Measurements from ENCODE around the gene CFHR4.
A peak's percentile ranks its signal among the peaks of the same experiment; 100 is the strongest.
"Not testable (repeated sequence)": the region's sequence is repeated elsewhere in the genome, so short reads cannot be mapped to it uniquely, and the experiment has no call there.

Gene CFHR4

DNA sequence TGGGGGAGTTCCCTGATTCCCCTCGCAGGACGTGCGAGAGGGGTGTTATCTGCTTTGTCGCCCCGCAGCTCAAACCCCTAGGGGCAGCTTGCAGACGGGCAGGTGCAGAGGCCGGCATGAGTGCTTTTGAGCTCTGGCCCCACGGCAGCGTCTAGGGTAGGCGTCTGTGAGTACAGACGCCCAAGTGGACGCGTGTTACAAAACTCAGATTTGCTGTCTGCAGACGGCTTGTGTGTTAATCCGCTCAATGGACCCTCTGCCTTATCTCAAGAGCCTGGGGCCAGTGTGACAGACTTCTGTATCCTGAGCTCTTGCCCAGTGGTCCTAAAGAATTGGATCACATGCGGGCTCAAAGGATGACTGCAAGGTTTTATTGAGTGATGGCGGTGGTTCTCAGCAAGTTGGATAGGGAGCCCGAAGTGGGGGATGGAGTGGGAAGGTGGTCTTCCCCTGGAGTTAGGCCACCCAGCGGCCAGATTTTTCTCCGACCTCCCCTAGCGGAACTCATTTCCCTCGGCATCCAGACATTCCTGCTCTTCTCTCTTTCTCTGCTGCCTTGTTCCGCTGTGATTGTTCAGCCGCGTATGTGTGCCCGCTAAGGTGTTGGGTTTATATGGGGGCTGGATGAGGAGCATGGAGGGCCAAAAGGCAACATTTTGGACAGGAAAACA, 9.4 kb downstream of the CFHR4 start:
- no peak overlapping the region for H3K27ac ChIP-seq
- no peak for TF ChIP-seq ZFX (IDR thresholded peaks at IDR 0.05; ENCODE audit: borderline replicate concordance)
- TF ChIP-seq, protein P1, sequence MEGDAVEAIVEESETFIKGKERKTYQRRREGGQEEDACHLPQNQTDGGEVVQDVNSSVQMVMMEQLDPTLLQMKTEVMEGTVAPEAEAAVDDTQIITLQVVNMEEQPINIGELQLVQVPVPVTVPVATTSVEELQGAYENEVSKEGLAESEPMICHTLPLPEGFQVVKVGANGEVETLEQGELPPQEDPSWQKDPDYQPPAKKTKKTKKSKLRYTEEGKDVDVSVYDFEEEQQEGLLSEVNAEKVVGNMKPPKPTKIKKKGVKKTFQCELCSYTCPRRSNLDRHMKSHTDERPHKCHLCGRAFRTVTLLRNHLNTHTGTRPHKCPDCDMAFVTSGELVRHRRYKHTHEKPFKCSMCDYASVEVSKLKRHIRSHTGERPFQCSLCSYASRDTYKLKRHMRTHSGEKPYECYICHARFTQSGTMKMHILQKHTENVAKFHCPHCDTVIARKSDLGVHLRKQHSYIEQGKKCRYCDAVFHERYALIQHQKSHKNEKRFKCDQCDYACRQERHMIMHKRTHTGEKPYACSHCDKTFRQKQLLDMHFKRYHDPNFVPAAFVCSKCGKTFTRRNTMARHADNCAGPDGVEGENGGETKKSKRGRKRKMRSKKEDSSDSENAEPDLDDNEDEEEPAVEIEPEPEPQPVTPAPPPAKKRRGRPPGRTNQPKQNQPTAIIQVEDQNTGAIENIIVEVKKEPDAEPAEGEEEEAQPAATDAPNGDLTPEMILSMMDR (IDR thresholded peaks at IDR 0.05) = no peak

DNA sequence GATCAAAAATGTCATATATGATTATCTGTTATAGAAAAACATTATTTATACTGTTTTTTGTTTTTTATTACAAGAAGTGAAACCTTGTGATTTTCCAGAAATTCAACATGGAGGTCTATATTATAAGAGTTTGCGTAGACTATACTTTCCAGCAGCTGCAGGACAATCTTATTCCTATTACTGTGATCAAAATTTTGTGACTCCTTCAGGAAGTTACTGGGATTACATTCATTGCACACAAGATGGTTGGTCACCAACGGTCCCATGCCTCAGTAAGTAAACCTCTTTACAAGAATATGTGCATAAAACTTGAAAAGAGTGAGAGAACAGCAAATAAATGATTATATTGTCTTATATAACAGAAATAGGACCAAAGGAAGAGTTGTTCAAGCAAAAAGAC, 14.5 kb downstream of the CFHR4 start:
- TF ChIP-seq, protein P1 (IDR thresholded peaks at IDR 0.05) = 0 out of 2 replicates have a peak, but pooled peaks have one; percentile 10
- TF ChIP-seq ZFX (IDR thresholded peaks at IDR 0.05; ENCODE audit: borderline replicate concordance) = no peak
- no peak overlapping the region for H3K27ac ChIP-seq

DNA sequence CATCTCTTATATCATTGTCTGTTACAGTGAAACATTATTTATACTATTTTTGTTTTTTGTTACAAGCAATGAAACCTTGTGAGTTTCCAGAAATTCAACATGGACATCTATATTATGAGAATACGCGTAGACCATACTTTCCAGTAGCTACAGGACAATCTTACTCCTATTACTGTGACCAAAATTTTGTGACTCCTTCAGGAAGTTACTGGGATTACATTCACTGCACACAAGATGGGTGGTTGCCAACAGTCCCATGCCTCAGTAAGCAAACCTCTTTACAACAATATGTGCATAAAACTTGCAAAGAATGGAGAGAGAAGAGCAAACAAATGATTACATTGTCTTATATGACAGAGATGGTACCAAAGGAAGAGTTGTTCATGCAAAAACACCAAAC, 22.4 kb downstream of the CFHR4 start:
- TF ChIP-seq, protein P1 (IDR thresholded peaks at IDR 0.05) = no peak; the same call in 1 of the 2 replicates
- TF ChIP-seq ZFX (IDR thresholded peaks at IDR 0.05; ENCODE audit: borderline replicate concordance) = no peak
- no peak overlapping the region for H3K27ac ChIP-seq

DNA sequence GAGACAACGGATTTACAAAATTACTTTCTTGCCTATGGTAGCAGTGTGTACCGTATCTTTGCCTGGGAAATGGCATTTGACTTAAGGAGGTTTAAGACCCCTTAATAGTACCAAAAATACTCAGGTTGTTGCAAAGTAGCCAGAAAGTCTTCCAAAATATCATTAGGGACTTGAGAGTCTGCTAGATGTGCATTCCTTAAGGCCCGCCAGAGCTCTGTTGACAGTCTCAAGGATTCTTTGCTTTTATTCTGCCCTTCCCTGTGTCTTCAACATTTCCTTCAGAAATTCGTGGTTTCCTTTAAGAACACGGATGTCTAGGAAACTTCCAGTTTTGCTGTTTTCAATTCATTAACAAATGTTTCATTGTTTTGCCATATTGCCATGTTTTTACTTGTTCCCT, 24.4 kb downstream of the CFHR4 start:
- not testable (repeated sequence) for H3K27ac ChIP-seq

DNA sequence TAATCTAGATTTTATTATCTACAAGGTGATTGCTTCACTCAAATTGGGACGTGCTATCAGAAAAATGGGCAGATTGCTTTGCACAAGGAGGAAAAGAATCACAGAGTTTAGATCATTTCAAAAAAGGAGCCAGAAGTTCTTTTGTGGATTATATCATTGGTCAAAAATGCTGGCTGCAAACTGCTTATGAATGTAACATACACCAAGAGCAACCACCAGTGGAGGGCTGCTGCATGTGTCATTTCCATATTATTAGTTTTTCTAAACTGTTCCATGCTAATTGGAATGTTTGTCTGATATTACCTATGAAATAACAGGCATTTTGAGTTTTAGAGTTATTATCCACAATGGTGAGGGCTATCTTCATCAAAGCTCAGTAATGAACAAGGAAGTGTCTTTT, 39.0 kb downstream of the CFHR4 start:
- not testable (repeated sequence) for H3K27ac ChIP-seq

DNA sequence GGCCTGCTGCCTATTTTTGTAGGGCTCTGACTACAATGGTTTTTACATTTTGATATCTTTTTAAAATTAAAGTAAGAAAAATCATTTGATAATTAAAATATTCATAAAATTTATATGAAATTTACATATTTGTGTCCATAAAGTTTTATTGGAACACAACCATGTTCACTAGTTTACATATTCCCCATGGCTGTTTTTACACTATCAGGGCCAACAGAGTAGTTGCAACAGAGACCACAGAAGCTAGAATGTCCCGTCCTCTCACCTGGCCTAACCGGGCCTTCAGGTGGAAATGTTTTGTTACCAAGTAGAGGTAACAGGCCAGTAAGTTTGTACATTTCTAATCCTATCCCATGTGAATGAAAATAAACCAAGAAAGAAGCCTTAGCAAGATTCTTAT, 45.0 kb downstream of the CFHR4 start:
- H3K27ac ChIP-seq = not testable (repeated sequence)

DNA sequence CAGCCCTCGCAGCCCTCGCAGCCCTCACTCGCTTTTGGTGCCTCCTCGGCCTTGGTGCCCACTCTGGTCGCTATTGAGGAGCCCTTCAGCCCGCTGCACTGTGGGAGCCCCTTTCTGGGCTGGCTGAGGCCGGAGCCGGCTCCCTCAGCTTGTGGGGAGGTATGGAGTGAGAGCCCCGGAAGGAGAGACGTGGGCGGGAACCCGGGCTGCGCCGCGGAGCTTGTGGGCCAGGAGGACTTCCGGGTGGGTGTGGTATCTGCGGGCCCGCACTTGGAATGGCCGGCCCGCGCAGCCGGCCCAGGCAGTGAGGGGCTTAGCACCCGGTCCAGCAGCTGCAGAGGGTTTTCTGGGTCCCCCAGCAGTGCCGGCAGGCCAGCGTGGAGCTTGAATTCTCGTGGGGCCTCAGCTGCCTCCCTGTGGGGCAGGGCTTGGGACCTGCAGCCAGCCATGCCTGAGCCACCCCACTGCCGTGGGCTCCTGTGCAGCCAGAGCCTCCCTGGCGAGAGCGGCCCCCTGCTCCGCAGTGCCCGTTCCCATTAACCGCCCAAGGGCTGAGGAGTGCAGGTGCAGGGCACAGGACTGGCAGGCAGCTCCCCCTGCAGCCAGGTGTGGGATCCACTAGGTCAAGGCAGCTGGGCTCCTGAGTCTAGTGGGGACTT, 45.8 kb downstream of the CFHR4 start:
- TF ChIP-seq, protein P1 (IDR thresholded peaks at IDR 0.05) = no peak
- no peak for TF ChIP-seq ZFX (IDR thresholded peaks at IDR 0.05; ENCODE audit: borderline replicate concordance)

DNA sequence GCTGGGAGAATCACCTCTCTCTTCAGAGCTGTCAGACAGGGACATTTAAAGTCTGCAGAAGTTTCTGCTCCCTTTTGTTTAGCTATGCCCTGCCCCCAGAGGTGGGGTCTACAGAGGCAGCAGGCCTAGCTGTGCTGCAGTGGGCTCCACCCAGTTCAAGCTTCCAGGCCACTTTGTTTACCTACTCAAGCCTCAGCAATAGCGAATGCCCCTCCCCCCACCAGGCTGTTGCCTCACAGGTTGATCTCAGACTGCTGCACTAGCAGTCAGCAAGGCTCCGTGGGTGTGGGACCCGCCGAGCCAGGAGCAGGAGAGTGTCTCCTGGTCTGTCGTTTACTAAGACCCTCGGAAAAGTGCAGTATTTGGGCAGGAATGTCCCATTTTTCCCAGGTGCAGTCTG, 53.6 kb downstream of the CFHR4 start:
- H3K27ac ChIP-seq = not testable (repeated sequence)

More for the DNA sequence above, 45.8 kb downstream of the CFHR4 start:
- no peak overlapping the region for H3K27ac ChIP-seq

DNA sequence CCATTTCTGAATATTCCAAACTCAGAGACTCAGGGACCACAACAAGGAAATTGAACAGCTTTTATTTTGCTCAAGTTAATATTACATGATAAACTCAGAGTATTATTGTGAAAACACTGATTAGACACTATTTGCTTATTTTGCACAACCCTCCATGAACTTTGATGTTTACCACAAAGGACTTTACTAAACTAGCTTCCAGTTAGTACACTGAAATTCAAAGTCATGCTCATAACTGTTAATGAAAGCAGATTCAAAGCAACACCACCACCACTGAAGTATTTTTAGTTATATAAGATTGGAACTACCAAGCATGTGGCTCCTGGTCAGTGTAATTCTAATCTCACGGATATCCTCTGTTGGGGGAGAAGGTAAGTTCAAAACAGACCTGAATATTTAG, 55.7 kb downstream of the CFHR4 start, which contains the start of gene CFHR2:
TSS of gene CFHR2 (plus strand) at position 171 of the 400 bp plus-strand sequence. CDS start at position 314, 143 bp downstream.
- H3K27ac ChIP-seq = not testable (repeated sequence)

DNA sequence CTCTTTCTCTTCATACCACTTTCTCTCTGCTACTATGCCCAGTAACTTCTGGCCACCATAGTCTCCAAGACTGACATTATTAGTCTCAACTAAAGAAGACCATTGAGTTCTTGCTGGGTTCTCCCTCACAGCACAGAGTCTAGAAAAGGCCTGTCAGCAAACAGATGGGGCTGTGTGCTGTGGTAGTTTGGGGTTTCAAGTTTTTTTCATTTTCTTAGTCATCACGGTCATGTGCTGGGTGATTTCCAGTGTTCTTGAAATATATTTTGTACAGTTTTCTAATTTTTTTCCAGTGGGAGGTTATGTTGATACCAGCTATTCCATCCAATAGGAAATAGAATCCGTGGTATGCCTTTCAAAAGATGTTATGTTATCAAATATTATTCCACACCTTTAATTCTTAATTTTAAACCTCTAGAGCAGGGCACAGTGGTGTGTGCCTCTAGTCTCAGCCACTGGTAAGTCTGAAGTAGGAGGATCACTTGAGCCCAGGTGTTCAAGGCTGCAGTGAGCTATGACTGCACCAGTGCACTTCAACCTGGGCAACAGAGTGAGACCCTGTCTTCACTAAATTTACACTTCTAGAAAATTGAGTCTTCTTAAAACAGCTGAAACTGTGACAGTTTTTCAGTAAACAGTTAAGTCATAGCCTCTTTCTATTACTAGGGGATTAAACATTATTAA, 64.0 kb downstream of the CFHR4 start:
- TF ChIP-seq ZFX (IDR thresholded peaks at IDR 0.05; ENCODE audit: borderline replicate concordance) = no peak
- TF ChIP-seq, protein P1 (IDR thresholded peaks at IDR 0.05) = no peak
- no peak overlapping the region for H3K27ac ChIP-seq
